ENCODE results near the gene SEMA4B. TPM values are rescaled to one million over a fixed set of nuclear protein-coding genes. Genes with fewer than 3 reads are reported as not detected.

SEMA4B gene
- total RNA-seq, 1 experiment from 2014 or later: 73.0 TPM

- Mint-ChIP-seq H3K4me3 (ENCODE audit: low read depth, unreplicated experiment) (no peak overlapping the region), H3K36me3 (ENCODE audit: insufficient read depth, unreplicated experiment) (peaks cover 12% of the 10 kb centered on the region), H3K27ac (ENCODE audit: unreplicated experiment) (no peak overlapping the region), H3K9me3 (ENCODE audit: low read depth, unreplicated experiment) (no peaks in the 10 kb centered on the region), H3K27me3 (ENCODE audit: unreplicated experiment) (no peaks in the 10 kb centered on the region), H3K4me1 (ENCODE audit: low read depth, unreplicated experiment) (peaks cover 9% of the 10 kb centered on the region)
- no TSS peak for BruUV-seq (replicated peaks)
- TF ChIP-seq CTCF (IDR thresholded peaks at IDR 0.05; ENCODE audit: unreplicated experiment): no peak
- no peak for DNase-seq
- CTCF ChIA-PET: no interaction called here
- intact Hi-C loops (cut with micrococcal nuclease; ENCODE audit: unreplicated experiment): no loop called here
Observed at GRCh38 chr15:90243943-90244639, 43.0 kb downstream of the SEMA4B start.

DNA sequence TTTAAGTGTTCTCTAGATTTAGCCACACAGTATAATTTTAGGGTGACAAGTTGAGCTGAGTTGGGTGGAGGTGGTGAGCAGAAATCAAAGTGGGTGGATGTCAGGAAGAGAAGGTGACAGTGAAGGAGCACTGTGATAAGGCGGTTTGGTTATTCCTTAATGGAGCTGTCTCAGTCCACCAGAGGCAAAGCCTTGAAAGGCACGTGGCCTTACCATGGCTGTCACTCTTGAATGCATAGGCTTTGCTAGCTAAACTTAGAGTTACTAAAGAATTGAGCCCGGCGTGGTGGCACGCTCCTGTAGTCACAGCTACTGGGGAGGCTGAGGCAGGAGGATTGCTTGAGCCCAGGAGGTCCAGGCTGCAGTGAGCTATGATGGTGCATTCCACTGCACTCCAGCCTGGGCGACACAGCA is 47.7 kb downstream of the SEMA4B start:
- H3K36me3 Mint-ChIP-seq (ENCODE audit: insufficient read depth, unreplicated experiment): peaks cover 18% of the 10 kb centered on the region
- H3K4me3 Mint-ChIP-seq (ENCODE audit: low read depth, unreplicated experiment): peak overlapping the region; percentile 98
- CTCF ChIA-PET: interaction anchor here (0.6 to 2.0 kb wide), 13 partner anchors 9 to 1482 kb away, joined by 3 to 13 read pairs (median 5); partner anchors contain the start of genes CIB1 and GDPGP1
- H3K4me1 Mint-ChIP-seq (ENCODE audit: low read depth, unreplicated experiment): peaks cover 24% of the 10 kb centered on the region
- H3K9me3 Mint-ChIP-seq (ENCODE audit: low read depth, unreplicated experiment): no peaks in the 10 kb centered on the region
- peak overlapping the region; percentile 91 for H3K27ac Mint-ChIP-seq (ENCODE audit: unreplicated experiment)
- TF ChIP-seq CTCF (IDR thresholded peaks at IDR 0.05; ENCODE audit: unreplicated experiment): no peak
- intact Hi-C loops (cut with micrococcal nuclease; ENCODE audit: unreplicated experiment): no loop called here
- no peaks in the 10 kb centered on the region for H3K27me3 Mint-ChIP-seq (ENCODE audit: unreplicated experiment)
- BruUV-seq (replicated peaks): no TSS peak
- DNase-seq: no peak

GRCh38 chr15:90249203-90249863 is 48.2 kb downstream of the SEMA4B start, which contains the start of gene TTLL13:
Gene TTLL13, plus strand, starts transcription at chr15:90249556. Its CDS starts 1,075 bp downstream, at chr15:90250631.
- Mint-ChIP-seq H3K27ac (ENCODE audit: unreplicated experiment) (peak within 1 kb of the TSS; percentile 91), H3K36me3 (ENCODE audit: insufficient read depth, unreplicated experiment) (peaks cover 18% of the 10 kb centered on the region)

GRCh38 chr15:90257776-90258175 is 56.6 kb downstream of the SEMA4B start:
- Mint-ChIP-seq H3K9me3 (ENCODE audit: low read depth, unreplicated experiment) (no peaks in the 10 kb centered on the region), H3K4me3 (ENCODE audit: low read depth, unreplicated experiment) (no peak overlapping the region), H3K27ac (ENCODE audit: unreplicated experiment) (no peak overlapping the region), H3K4me1 (ENCODE audit: low read depth, unreplicated experiment) (no peaks in the 10 kb centered on the region), H3K36me3 (ENCODE audit: insufficient read depth, unreplicated experiment) (no peaks in the 10 kb centered on the region), H3K27me3 (ENCODE audit: unreplicated experiment) (peaks cover 14% of the 10 kb centered on the region)
- TF ChIP-seq CTCF (IDR thresholded peaks at IDR 0.05; ENCODE audit: unreplicated experiment): no peak
- no TSS peak for BruUV-seq (replicated peaks)
- CTCF ChIA-PET: interaction anchor here (0.9 kb wide), 1 partner anchor 8 kb away, joined by 3 read pairs; the partner anchor contains the start of gene TTLL13
- DNase-seq: no peak
- intact Hi-C loops (cut with micrococcal nuclease; ENCODE audit: unreplicated experiment): no loop called here

More at GRCh38 chr15:90249203-90249863, 48.2 kb downstream of the SEMA4B start, which contains the start of gene TTLL13:
- DNase-seq: peak; percentile 93
- intact Hi-C loops (cut with micrococcal nuclease; ENCODE audit: unreplicated experiment): no loop called here
- no TSS peak for BruUV-seq (replicated peaks)
- H3K4me1 Mint-ChIP-seq (ENCODE audit: low read depth, unreplicated experiment): peaks cover 24% of the 10 kb centered on the region
- CTCF ChIA-PET: interaction anchor here (0.6 to 2.0 kb wide), 14 partner anchors 8 to 1481 kb away, joined by 3 to 13 read pairs (median 4); partner anchors contain the start of genes CIB1 and GDPGP1
- H3K27me3 Mint-ChIP-seq (ENCODE audit: unreplicated experiment): no peaks in the 10 kb centered on the region
- TF ChIP-seq CTCF (IDR thresholded peaks at IDR 0.05; ENCODE audit: unreplicated experiment): no peak
- H3K4me3 Mint-ChIP-seq (ENCODE audit: low read depth, unreplicated experiment): peak within 1 kb of the TSS; percentile 98
- H3K9me3 Mint-ChIP-seq (ENCODE audit: low read depth, unreplicated experiment): no peaks in the 10 kb centered on the region
